HUES6 (cell line): Measurements from ENCODE around the gene RNPC3.
"Not testable (repeated sequence)": the region's sequence is repeated elsewhere in the genome, so short reads cannot be mapped to it uniquely, and the experiment has no call there.

ENCODE experiments used
- H3K27ac ChIP-seq: 2 replicates; pipeline ENCODE4 v1.7.0; 2013; ENCODE audit warnings: low read depth, mild to moderate bottlenecking, low read length, inconsistent platforms
- H3K27me3 ChIP-seq: 2 replicates; pipeline ENCODE4 v1.6.1; 2013; ENCODE audit warnings: low read length; ENCODE audit not compliant: control insufficient read depth, insufficient read depth
- H3K36me3 ChIP-seq: 2 replicates; pipeline ENCODE4 v1.6.1; 2013; ENCODE audit warnings: low read length; ENCODE audit not compliant: control insufficient read depth, insufficient read depth
- H3K4me1 ChIP-seq: 2 replicates; pipeline ENCODE4 v1.6.1; 2013; ENCODE audit warnings: low read length; ENCODE audit not compliant: control insufficient read depth, insufficient read depth
- H3K4me3 ChIP-seq: 2 replicates; pipeline ENCODE4 v1.5.1; 2013; ENCODE audit warnings: low read depth, low read length
- H3K9ac ChIP-seq: one replicate; pipeline ENCODE4 v1.6.1; 2013; ENCODE audit warnings: mild to moderate bottlenecking, low read length
- H3K9me3 ChIP-seq: 2 replicates; pipeline ENCODE4 v1.6.1; 2013; ENCODE audit warnings: low read depth, low read length; ENCODE audit not compliant: control insufficient read depth, insufficient read depth

Gene RNPC3

GRCh38 chr1:103602740-103603139 lies 77.2 kb downstream of the RNPC3 start:
- H3K9ac ChIP-seq, H3K4me3 ChIP-seq, H3K27ac ChIP-seq, H3K27me3 ChIP-seq, H3K36me3 ChIP-seq, H3K9me3 ChIP-seq, H3K4me1 ChIP-seq: not testable (repeated sequence)
